Activated CD4-positive, alpha-beta memory T cell treated with anti-CD3 and anti-CD28 coated beads, Interleukin-2, amount 10 ng/mL, durations not matched to agents 7 days and 5 days (primary cell): ENCODE measurements around the gene PTGIR. TPM values are rescaled to one million over a fixed set of nuclear protein-coding genes. Genes with fewer than 3 reads are reported as not detected.
A peak's percentile ranks its signal among the peaks of the same experiment; 100 is the strongest.

ENCODE experiments used
- CTCF ChIA-PET: fragments of 350-600 bp; sonication (Branson Sonifier 250); formaldehyde crosslinking; loops from one replicate; lab custom pipeline; 2021; ENCODE audit warnings: antibody characterized with exemption, inconsistent platforms; lab: Charles Lee
- POLR2A ChIA-PET: fragments of 350-600 bp; sonication (Branson Sonifier 250); formaldehyde crosslinking; loops from one replicate; lab custom pipeline; 2021; ENCODE audit warnings: antibody characterized with exemption; lab: Charles Lee
- DNase-seq: peaks from one replicate; pipeline ENCODE4 v3.0.0-alpha.2; 2020
- H3K27ac Mint-ChIP-seq: one replicate; pipeline ENCODE4 v1.8.0; 2021; ENCODE audit warnings: mild to moderate bottlenecking, mixed read lengths
- H3K27me3 Mint-ChIP-seq: one replicate; pipeline ENCODE4 v1.8.0; 2021; ENCODE audit warnings: mixed read lengths
- H3K36me3 Mint-ChIP-seq: one replicate; pipeline ENCODE4 v1.8.0; 2021; ENCODE audit warnings: low read depth, mixed read lengths
- H3K4me1 Mint-ChIP-seq: one replicate; pipeline ENCODE4 v1.8.0; 2021; ENCODE audit warnings: mixed read lengths
- H3K4me3 Mint-ChIP-seq: one replicate; pipeline ENCODE4 v1.8.0; 2021; ENCODE audit warnings: mild to moderate bottlenecking, mixed read lengths
- H3K9me3 Mint-ChIP-seq: one replicate; pipeline ENCODE4 v1.8.0; 2021; ENCODE audit warnings: mixed read lengths
- total RNA-seq, 2 experiments: library from RNA; stranded (reverse); gene quantifications; one replicate each; pipeline ENCODE4 v1.2.3, GENCODE V29; 2021

Gene PTGIR
- total RNA-seq, 2 experiments from 2014 or later, result 5.3 to 5.6 TPM

- POLR2A ChIA-PET, result interaction anchor here (1.0 kb wide), 1 partner anchor 15 kb away, joined by 4 read pairs; no protein-coding TSS in a partner anchor
- peaks cover 1% of the 10 kb centered on the region for H3K4me1 Mint-ChIP-seq
- H3K27ac Mint-ChIP-seq, result no peak overlapping the region
- CTCF ChIA-PET, result no interaction called here
- no peak for DNase-seq
- no peaks in the 10 kb centered on the region for H3K9me3 Mint-ChIP-seq
- no peak overlapping the region for H3K4me3 Mint-ChIP-seq
- H3K27me3 Mint-ChIP-seq, result peaks cover 48% of the 10 kb centered on the region
- no peaks in the 10 kb centered on the region for H3K36me3 Mint-ChIP-seq
These were observed 29.8 kb upstream of the PTGIR start for GRCh38 chr19:46654621-46655152.

GRCh38 chr19:46650445-46650844 lies 25.6 kb upstream of the PTGIR start:
- Mint-ChIP-seq H3K9me3 (no peaks in the 10 kb centered on the region), H3K4me1 (peaks cover 6% of the 10 kb centered on the region), H3K36me3 (peaks cover 6% of the 10 kb centered on the region), H3K27me3 (peaks cover 54% of the 10 kb centered on the region), H3K4me3 (no peak overlapping the region), H3K27ac (no peak overlapping the region)
- CTCF ChIA-PET, result interaction anchor here (1.2 kb wide), 1 partner anchor 11 kb away, joined by 3 read pairs; the partner anchor contains the start of gene DACT3
- DNase-seq, result no peak
- POLR2A ChIA-PET, result no interaction called here

- no peak overlapping the region for H3K4me3 Mint-ChIP-seq
- peaks cover 6% of the 10 kb centered on the region for H3K4me1 Mint-ChIP-seq
- H3K27ac Mint-ChIP-seq, result no peak overlapping the region
- H3K27me3 Mint-ChIP-seq, result peaks cover 50% of the 10 kb centered on the region
- CTCF ChIA-PET, result interaction anchor here (1.4 kb wide), 1 partner anchor 12 kb away, joined by 4 read pairs; the partner anchor contains the start of gene DACT3
- DNase-seq, result no peak
- H3K36me3 Mint-ChIP-seq, result peaks cover 6% of the 10 kb centered on the region
- no peaks in the 10 kb centered on the region for H3K9me3 Mint-ChIP-seq
- POLR2A ChIA-PET, result no interaction called here
These were observed 24.4 kb upstream of the PTGIR start for GRCh38 chr19:46648961-46649960.

- ChIA-PET POLR2A (no interaction called here), CTCF (interaction anchor here (1.0 to 1.4 kb wide), 2 partner anchors 13 to 14 kb away, joined by 3 to 4 read pairs; partner anchors contain the start of gene DACT3)
- Mint-ChIP-seq H3K27me3 (peaks cover 46% of the 10 kb centered on the region), H3K27ac (peak overlapping the region; percentile 62), H3K9me3 (no peaks in the 10 kb centered on the region), H3K36me3 (peaks cover 6% of the 10 kb centered on the region), H3K4me3 (no peak overlapping the region), H3K4me1 (peaks cover 6% of the 10 kb centered on the region)
- no peak for DNase-seq
These were observed 23.4 kb upstream of the PTGIR start for GRCh38 chr19:46648060-46648960.

- Mint-ChIP-seq H3K27ac (no peak overlapping the region), H3K36me3 (peaks cover 6% of the 10 kb centered on the region), H3K4me3 (no peak overlapping the region), H3K9me3 (no peaks in the 10 kb centered on the region), H3K4me1 (peaks cover 6% of the 10 kb centered on the region), H3K27me3 (peaks cover 50% of the 10 kb centered on the region)
- CTCF ChIA-PET, result interaction anchor here (0.7 kb wide), 1 partner anchor 768 kb away, joined by 4 read pairs; no protein-coding TSS in a partner anchor
- DNase-seq, result no peak
- POLR2A ChIA-PET, result no interaction called here
These were observed 21.5 kb upstream of the PTGIR start for GRCh38 chr19:46646402-46646801.

- peaks cover 12% of the 10 kb centered on the region for H3K4me1 Mint-ChIP-seq
- ChIA-PET POLR2A (interaction anchor here (2.0 kb wide), 1 partner anchor 43 kb away, joined by 7 read pairs; the partner anchor contains the start of gene CALM3), CTCF (interaction anchor here (0.6 to 1.8 kb wide), 3 partner anchors 17 to 184 kb away, joined by 3 to 5 read pairs (median 5); partner anchors contain the start of gene DACT3)
- no peaks in the 10 kb centered on the region for H3K9me3 Mint-ChIP-seq
- peaks cover 6% of the 10 kb centered on the region for H3K36me3 Mint-ChIP-seq
- DNase-seq, result no peak
- H3K4me3 Mint-ChIP-seq, result no peak overlapping the region
- H3K27me3 Mint-ChIP-seq, result peaks cover 49% of the 10 kb centered on the region
- H3K27ac Mint-ChIP-seq, result no peak overlapping the region
These were observed 19.8 kb upstream of the PTGIR start for GRCh38 chr19:46644720-46645119.

- no peak overlapping the region for H3K4me3 Mint-ChIP-seq
- H3K36me3 Mint-ChIP-seq, result no peaks in the 10 kb centered on the region
- peaks cover 10% of the 10 kb centered on the region for H3K4me1 Mint-ChIP-seq
- H3K27ac Mint-ChIP-seq, result no peak overlapping the region
- H3K27me3 Mint-ChIP-seq, result peaks cover 29% of the 10 kb centered on the region
- CTCF ChIA-PET, result interaction anchor here (1.2 to 1.3 kb wide), 2 partner anchors 28 to 40 kb away, joined by 3 to 4 read pairs; partner anchors contain the start of gene CALM3
- no peaks in the 10 kb centered on the region for H3K9me3 Mint-ChIP-seq
- POLR2A ChIA-PET, result interaction anchor here (1.2 to 1.6 kb wide), 2 partner anchors 30 to 105 kb away, joined by 5 to 6 read pairs; partner anchors contain the start of gene FKRP
- DNase-seq, result no peak
These were observed 15.8 kb upstream of the PTGIR start for GRCh38 chr19:46640656-46641055.

GRCh38 chr19:46639358-46640182 lies 14.7 kb upstream of the PTGIR start:
- Mint-ChIP-seq H3K36me3 (no peaks in the 10 kb centered on the region), H3K4me1 (peaks cover 13% of the 10 kb centered on the region), H3K27ac (no peak overlapping the region), H3K27me3 (peaks cover 26% of the 10 kb centered on the region), H3K9me3 (no peaks in the 10 kb centered on the region), H3K4me3 (peak overlapping the region; percentile 48)
- DNase-seq, result peak; percentile 44
- POLR2A ChIA-PET, result interaction anchor here (0.7 to 1.6 kb wide), 4 partner anchors 15 to 106 kb away, joined by 3 to 6 read pairs (median 4); partner anchors contain the start of gene FKRP
- CTCF ChIA-PET, result interaction anchor here (1.0 to 1.3 kb wide), 4 partner anchors 10 to 39 kb away, joined by 3 to 4 read pairs (median 3); partner anchors contain the start of gene CALM3

GRCh38 chr19:46637224-46637623 lies 12.3 kb upstream of the PTGIR start:
- ChIA-PET POLR2A (interaction anchor here (1.5 kb wide), 1 partner anchor 24 kb away, joined by 6 read pairs; the partner anchor contains the start of gene DACT3), CTCF (interaction anchor here (0.6 to 1.7 kb wide), 2 partner anchors 24 to 95 kb away, joined by 5 to 11 read pairs; partner anchors contain the start of gene DACT3)
- H3K36me3 Mint-ChIP-seq, result no peaks in the 10 kb centered on the region
- H3K27me3 Mint-ChIP-seq, result peaks cover 33% of the 10 kb centered on the region
- H3K27ac Mint-ChIP-seq, result no peak overlapping the region
- DNase-seq, result no peak
- H3K4me1 Mint-ChIP-seq, result peaks cover 27% of the 10 kb centered on the region
- no peaks in the 10 kb centered on the region for H3K9me3 Mint-ChIP-seq
- no peak overlapping the region for H3K4me3 Mint-ChIP-seq

GRCh38 chr19:46635920-46636761 lies 11.3 kb upstream of the PTGIR start, which contains the start of gene GNG8:
TSS of gene GNG8 (minus strand) at chr19:46636202. CDS start at chr19:46634682, 1,520 bp downstream.
- Mint-ChIP-seq H3K27ac (no peak within 1 kb of the TSS), H3K4me3 (no peak within 1 kb of the TSS), H3K27me3 (peaks cover 32% of the 10 kb centered on the region), H3K9me3 (no peaks in the 10 kb centered on the region), H3K36me3 (no peaks in the 10 kb centered on the region), H3K4me1 (peaks cover 27% of the 10 kb centered on the region)
- DNase-seq, result no peak
- CTCF ChIA-PET, result interaction anchor here (1.7 kb wide), 1 partner anchor 25 kb away, joined by 11 read pairs; the partner anchor contains the start of gene DACT3
- POLR2A ChIA-PET, result interaction anchor here (1.5 kb wide), 1 partner anchor 25 kb away, joined by 6 read pairs; the partner anchor contains the start of gene DACT3
